Measurements from ENCODE around the gene MIPOL1. TPM values are rescaled to one million over a fixed set of nuclear protein-coding genes. Genes with fewer than 3 reads are reported as not detected.

Gene MIPOL1
- total and polyA plus RNA-seq, 2 of the 13 experiments (the other 11 are each of a cell fraction or from before 2014, with no cell fraction given) = 8.6 to 34.2 TPM

DNA sequence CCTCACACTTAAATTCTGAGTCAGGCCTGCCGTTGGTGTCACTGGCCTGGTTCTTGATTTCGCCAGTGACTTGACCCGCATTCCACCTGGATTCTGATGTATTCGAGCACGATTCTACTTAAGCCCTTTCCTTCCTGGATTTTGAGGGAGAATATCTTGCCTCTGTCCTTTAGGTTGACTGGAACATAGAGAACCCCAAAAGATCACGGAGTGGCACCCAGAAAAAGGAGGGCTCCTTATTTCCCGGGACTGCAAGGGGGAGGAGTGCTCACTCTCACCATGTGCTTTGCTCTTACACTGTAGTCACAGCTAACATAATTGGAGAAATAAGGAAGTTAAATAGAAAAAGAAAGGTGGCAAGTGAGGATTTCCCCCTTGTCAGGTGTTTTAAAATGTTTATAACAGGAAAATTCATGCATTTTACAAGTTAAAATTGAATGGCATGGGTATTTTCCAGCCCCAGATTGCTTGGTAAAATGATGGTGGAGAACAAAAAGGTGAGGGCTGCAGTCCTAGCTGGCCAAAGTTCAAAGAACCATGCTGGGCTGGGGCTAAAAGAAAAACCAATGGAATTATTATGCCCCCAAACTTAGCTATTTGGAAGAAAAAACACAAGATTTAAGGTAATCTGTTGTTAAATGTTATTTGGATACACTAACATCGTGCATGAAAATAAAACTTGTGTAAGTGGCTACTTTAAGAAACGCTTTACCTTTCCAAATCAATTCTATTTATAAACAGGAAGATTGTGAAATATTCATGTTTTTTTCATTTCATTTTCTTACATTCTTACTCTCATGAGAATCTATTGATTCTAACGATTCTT, 388.4 kb downstream of the MIPOL1 start (continued):
- TF ChIP-seq, protein P1, sequence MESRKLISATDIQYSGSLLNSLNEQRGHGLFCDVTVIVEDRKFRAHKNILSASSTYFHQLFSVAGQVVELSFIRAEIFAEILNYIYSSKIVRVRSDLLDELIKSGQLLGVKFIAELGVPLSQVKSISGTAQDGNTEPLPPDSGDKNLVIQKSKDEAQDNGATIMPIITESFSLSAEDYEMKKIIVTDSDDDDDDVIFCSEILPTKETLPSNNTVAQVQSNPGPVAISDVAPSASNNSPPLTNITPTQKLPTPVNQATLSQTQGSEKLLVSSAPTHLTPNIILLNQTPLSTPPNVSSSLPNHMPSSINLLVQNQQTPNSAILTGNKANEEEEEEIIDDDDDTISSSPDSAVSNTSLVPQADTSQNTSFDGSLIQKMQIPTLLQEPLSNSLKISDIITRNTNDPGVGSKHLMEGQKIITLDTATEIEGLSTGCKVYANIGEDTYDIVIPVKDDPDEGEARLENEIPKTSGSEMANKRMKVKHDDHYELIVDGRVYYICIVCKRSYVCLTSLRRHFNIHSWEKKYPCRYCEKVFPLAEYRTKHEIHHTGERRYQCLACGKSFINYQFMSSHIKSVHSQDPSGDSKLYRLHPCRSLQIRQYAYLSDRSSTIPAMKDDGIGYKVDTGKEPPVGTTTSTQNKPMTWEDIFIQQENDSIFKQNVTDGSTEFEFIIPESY (CRISPR knock-in tag; IDR thresholded peaks at IDR 0.05) = no peak
- no peak for TF ChIP-seq POLR2AphosphoS2 (IDR thresholded peaks at IDR 0.05; ENCODE audit: low read depth, low read length)
- TF ChIP-seq ZNF749 (CRISPR knock-in tag; IDR thresholded peaks at IDR 0.05; ENCODE audit: borderline replicate concordance) = no peak
- TF ChIP-seq ZFP1 (CRISPR knock-in tag; IDR thresholded peaks at IDR 0.05) = peak; percentile 84; the same call in 1 of the 2 replicates
- TF ChIP-seq, protein P2, sequence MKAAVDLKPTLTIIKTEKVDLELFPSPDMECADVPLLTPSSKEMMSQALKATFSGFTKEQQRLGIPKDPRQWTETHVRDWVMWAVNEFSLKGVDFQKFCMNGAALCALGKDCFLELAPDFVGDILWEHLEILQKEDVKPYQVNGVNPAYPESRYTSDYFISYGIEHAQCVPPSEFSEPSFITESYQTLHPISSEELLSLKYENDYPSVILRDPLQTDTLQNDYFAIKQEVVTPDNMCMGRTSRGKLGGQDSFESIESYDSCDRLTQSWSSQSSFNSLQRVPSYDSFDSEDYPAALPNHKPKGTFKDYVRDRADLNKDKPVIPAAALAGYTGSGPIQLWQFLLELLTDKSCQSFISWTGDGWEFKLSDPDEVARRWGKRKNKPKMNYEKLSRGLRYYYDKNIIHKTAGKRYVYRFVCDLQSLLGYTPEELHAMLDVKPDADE (CRISPR knock-in tag; IDR thresholded peaks at IDR 0.05) = peak; percentile 59; the same call in 1 of the 2 replicates
- TF ChIP-seq, protein P3, sequence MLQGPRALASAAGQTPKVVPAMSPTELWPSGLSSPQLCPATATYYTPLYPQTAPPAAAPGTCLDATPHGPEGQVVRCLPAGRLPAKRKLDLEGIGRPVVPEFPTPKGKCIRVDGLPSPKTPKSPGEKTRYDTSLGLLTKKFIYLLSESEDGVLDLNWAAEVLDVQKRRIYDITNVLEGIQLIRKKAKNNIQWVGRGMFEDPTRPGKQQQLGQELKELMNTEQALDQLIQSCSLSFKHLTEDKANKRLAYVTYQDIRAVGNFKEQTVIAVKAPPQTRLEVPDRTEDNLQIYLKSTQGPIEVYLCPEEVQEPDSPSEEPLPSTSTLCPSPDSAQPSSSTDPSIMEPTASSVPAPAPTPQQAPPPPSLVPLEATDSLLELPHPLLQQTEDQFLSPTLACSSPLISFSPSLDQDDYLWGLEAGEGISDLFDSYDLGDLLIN (CRISPR knock-in tag; IDR thresholded peaks at IDR 0.05; ENCODE audit: borderline replicate concordance) = no peak
- TF ChIP-seq, protein P4, sequence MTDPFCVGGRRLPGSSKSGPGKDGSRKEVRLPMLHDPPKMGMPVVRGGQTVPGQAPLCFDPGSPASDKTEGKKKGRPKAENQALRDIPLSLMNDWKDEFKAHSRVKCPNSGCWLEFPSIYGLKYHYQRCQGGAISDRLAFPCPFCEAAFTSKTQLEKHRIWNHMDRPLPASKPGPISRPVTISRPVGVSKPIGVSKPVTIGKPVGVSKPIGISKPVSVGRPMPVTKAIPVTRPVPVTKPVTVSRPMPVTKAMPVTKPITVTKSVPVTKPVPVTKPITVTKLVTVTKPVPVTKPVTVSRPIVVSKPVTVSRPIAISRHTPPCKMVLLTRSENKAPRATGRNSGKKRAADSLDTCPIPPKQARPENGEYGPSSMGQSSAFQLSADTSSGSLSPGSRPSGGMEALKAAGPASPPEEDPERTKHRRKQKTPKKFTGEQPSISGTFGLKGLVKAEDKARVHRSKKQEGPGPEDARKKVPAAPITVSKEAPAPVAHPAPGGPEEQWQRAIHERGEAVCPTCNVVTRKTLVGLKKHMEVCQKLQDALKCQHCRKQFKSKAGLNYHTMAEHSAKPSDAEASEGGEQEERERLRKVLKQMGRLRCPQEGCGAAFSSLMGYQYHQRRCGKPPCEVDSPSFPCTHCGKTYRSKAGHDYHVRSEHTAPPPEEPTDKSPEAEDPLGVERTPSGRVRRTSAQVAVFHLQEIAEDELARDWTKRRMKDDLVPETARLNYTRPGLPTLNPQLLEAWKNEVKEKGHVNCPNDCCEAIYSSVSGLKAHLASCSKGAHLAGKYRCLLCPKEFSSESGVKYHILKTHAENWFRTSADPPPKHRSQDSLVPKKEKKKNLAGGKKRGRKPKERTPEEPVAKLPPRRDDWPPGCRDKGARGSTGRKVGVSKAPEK (CRISPR knock-in tag; IDR thresholded peaks at IDR 0.05; ENCODE audit: borderline replicate concordance) = 0 out of 2 replicates have a peak, but pooled peaks have one; percentile 36
- TF ChIP-seq, protein P5, sequence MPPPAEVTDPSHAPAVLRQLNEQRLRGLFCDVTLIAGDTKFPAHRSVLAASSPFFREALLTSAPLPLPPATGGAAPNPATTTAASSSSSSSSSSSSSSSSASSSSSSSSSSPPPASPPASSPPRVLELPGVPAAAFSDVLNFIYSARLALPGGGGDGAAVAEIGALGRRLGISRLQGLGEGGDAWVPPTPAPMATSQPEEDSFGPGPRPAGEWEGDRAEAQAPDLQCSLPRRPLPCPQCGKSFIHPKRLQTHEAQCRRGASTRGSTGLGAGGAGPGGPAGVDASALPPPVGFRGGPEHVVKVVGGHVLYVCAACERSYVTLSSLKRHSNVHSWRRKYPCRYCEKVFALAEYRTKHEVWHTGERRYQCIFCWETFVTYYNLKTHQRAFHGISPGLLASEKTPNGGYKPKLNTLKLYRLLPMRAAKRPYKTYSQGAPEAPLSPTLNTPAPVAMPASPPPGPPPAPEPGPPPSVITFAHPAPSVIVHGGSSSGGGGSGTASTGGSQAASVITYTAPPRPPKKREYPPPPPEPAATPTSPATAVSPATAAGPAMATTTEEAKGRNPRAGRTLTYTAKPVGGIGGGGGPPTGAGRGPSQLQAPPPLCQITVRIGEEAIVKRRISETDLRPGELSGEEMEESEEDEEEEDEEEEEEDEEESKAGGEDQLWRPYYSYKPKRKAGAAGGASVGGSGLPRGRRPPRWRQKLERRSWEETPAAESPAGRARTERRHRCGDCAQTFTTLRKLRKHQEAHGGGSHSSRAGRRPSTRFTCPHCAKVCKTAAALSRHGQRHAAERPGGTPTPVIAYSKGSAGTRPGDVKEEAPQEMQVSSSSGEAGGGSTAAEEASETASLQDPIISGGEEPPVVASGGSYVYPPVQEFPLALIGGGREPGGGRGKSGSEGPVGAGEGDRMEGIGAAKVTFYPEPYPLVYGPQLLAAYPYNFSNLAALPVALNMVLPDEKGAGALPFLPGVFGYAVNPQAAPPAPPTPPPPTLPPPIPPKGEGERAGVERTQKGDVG (CRISPR knock-in tag; IDR thresholded peaks at IDR 0.05; ENCODE audit: borderline replicate concordance) = no peak; the same call in 1 of the 2 replicates
- TF ChIP-seq ZNF124 (CRISPR knock-in tag; IDR thresholded peaks at IDR 0.05) = peak; percentile 49; the same call in 1 of the 2 replicates
- TF ChIP-seq GTF3A (CRISPR knock-in tag; conservative IDR thresholded peaks at IDR 0.05) = no peak
- TF ChIP-seq, protein P6, sequence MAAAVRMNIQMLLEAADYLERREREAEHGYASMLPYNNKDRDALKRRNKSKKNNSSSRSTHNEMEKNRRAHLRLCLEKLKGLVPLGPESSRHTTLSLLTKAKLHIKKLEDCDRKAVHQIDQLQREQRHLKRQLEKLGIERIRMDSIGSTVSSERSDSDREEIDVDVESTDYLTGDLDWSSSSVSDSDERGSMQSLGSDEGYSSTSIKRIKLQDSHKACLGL (CRISPR knock-in tag; IDR thresholded peaks at IDR 0.05) = no peak
- no peak for TF ChIP-seq ZNF451 (CRISPR knock-in tag; IDR thresholded peaks at IDR 0.05)
- TF ChIP-seq, protein P7, sequence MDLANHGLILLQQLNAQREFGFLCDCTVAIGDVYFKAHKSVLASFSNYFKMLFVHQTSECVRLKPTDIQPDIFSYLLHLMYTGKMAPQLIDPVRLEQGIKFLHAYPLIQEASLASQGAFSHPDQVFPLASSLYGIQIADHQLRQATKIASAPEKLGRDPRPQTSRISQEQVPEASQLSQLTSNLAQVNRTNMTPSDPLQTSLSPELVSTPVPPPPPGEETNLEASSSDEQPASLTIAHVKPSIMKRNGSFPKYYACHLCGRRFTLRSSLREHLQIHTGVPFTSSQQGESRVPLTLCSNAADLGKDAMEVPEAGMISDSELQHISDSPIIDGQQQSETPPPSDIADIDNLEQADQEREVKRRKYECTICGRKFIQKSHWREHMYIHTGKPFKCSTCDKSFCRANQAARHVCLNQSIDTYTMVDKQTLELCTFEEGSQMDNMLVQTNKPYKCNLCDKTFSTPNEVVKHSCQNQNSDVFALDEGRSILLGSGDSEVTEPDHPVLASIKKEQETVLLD (CRISPR knock-in tag; IDR thresholded peaks at IDR 0.05; ENCODE audit: low read depth) = no peak
